ENCODE measurements around the gene EYS.

Gene EYS

DNA sequence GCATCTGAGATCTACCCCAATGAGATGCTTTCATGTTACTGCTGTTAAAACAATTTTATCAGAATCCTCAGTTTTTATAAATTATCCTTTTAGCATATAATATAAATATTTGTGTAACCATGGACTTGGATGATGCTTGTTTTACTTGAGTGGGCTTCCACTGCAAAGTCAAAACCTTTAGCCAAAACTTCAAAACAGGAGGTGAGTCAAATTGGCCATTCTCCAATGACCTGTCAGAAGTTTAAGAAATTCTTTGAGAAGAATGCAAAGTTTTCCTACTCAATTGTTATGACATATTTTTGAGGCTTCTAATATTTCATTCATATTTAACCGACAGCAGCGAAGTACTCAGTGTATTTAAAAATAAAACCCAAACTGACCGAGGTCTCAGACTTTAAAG is 507.9 kb downstream of the EYS start:
- H3K4me1 Mint-ChIP-seq: no peaks in the 10 kb centered on the region
- H3K4me3 Mint-ChIP-seq: no peak overlapping the region
- no peak overlapping the region for H3K27ac Mint-ChIP-seq
- H3K9me3 Mint-ChIP-seq: no peaks in the 10 kb centered on the region
- no peak for DNase-seq
- no peaks in the 10 kb centered on the region for H3K36me3 Mint-ChIP-seq (ENCODE audit: low read depth)
- peaks cover 4% of the 10 kb centered on the region for H3K27me3 Mint-ChIP-seq (ENCODE audit: low read depth, poor library complexity)
- TF ChIP-seq, protein P1, sequence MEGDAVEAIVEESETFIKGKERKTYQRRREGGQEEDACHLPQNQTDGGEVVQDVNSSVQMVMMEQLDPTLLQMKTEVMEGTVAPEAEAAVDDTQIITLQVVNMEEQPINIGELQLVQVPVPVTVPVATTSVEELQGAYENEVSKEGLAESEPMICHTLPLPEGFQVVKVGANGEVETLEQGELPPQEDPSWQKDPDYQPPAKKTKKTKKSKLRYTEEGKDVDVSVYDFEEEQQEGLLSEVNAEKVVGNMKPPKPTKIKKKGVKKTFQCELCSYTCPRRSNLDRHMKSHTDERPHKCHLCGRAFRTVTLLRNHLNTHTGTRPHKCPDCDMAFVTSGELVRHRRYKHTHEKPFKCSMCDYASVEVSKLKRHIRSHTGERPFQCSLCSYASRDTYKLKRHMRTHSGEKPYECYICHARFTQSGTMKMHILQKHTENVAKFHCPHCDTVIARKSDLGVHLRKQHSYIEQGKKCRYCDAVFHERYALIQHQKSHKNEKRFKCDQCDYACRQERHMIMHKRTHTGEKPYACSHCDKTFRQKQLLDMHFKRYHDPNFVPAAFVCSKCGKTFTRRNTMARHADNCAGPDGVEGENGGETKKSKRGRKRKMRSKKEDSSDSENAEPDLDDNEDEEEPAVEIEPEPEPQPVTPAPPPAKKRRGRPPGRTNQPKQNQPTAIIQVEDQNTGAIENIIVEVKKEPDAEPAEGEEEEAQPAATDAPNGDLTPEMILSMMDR (IDR thresholded peaks at IDR 0.05): no peak

DNA sequence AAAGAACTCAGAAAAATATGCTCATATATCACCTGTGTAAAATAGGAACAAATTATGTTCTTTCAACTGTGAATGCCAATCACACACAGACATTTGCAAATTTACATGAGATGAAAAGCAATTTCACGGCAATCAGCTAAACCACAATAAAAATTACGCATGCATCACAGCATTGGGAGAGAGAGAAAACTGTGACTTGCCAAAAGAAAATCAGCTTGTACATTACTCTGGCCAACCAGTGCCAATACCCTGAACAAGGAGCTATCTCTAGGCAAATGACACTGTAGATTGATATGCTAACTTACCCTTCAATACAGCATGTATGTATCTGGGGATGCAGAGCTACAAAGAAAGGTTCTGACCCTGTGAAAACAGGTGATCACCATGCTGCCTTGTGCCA is 515.6 kb downstream of the EYS start:
- no peak for DNase-seq

DNA sequence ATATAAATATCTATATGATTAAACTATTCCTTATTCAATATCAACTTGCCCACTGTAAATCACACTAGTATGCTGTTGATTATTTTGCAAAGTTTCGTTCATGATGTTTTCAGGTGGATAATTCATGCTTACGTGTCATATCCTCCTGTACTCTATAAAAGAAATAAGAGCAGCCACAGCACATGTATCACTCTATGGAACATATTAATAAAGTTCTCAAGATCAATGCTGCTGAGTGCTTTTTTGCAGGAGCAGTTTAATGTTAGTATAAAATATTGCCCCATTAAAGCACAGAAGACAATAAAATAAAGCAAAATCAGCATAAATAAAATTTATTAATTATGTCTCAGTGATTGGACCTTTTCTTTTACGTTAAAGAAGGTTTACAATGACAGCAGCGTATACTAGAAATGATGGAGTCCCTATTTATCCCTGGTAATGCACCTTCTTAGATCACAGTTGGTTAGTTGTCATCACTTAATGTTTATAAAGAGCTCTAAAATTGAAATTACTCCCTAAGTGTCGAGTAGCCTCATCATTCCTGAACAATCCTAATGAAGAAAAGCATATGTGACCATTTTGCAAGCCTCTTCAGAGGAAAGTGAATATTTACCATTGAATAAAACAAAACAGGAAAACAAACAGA is 517.7 kb downstream of the EYS start:
- H3K27ac Mint-ChIP-seq: no peak overlapping the region
- no peaks in the 10 kb centered on the region for H3K4me1 Mint-ChIP-seq
- no peaks in the 10 kb centered on the region for H3K36me3 Mint-ChIP-seq (ENCODE audit: low read depth)
- no peaks in the 10 kb centered on the region for H3K9me3 Mint-ChIP-seq
- DNase-seq: no peak
- H3K27me3 Mint-ChIP-seq (ENCODE audit: low read depth, poor library complexity): no peaks in the 10 kb centered on the region
- TF ChIP-seq, protein P1 (IDR thresholded peaks at IDR 0.05): no peak
- H3K4me3 Mint-ChIP-seq: no peak overlapping the region

More for the DNA sequence above, 515.6 kb downstream of the EYS start:
- Mint-ChIP-seq H3K27ac (no peak overlapping the region), H3K9me3 (no peaks in the 10 kb centered on the region), H3K36me3 (ENCODE audit: low read depth) (no peaks in the 10 kb centered on the region), H3K4me1 (no peaks in the 10 kb centered on the region), H3K27me3 (ENCODE audit: low read depth, poor library complexity) (no peaks in the 10 kb centered on the region), H3K4me3 (no peak overlapping the region)
- TF ChIP-seq, protein P1 (IDR thresholded peaks at IDR 0.05): no peak

DNA sequence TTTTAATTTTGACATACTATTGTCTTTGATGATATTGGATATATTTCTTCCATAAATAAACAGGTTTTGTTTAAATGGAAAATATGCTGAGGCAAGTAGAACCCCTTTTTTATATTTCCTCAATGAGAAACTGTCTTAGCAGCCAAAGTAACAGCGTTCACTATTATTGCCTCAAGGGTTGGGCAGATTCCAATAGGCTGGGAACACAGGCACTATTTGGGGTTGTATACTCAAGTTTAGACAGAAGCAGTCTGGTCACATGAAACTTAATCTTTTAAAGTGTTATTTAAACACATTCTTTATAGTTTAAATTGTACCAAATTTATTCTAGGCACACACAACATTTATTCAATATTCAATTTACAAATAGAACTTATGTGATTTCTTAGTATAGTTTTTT is 520.2 kb downstream of the EYS start:
- no peak overlapping the region for H3K27ac Mint-ChIP-seq
- no peak for DNase-seq
- TF ChIP-seq, protein P1 (IDR thresholded peaks at IDR 0.05): no peak
- no peaks in the 10 kb centered on the region for H3K9me3 Mint-ChIP-seq
- H3K36me3 Mint-ChIP-seq (ENCODE audit: low read depth): no peaks in the 10 kb centered on the region
- peaks cover 2% of the 10 kb centered on the region for H3K27me3 Mint-ChIP-seq (ENCODE audit: low read depth, poor library complexity)
- no peak overlapping the region for H3K4me3 Mint-ChIP-seq
- no peaks in the 10 kb centered on the region for H3K4me1 Mint-ChIP-seq

DNA sequence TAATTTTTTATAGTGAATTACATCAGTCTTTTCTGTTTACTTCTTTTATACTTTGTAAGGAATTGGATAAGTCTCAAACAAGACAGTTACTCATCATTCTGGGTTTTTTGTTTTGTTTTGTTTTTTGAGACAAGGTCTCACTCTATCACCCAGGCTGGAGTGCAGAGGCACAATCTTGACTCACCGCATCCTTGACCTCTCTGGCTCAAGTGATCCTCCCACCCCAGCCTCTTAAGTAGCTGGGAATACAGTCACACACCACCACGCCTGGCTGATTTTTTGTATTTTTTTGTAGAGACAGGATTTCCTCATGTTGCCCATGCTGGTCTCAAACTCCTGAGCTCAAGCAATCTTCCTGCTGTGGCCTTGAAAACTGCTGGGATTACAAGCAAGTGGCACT is 524.3 kb downstream of the EYS start:
- H3K36me3 Mint-ChIP-seq (ENCODE audit: low read depth): no peaks in the 10 kb centered on the region
- peaks cover 5% of the 10 kb centered on the region for H3K27me3 Mint-ChIP-seq (ENCODE audit: low read depth, poor library complexity)
- DNase-seq: no peak
- no peak overlapping the region for H3K4me3 Mint-ChIP-seq
- no peak overlapping the region for H3K27ac Mint-ChIP-seq
- H3K9me3 Mint-ChIP-seq: peaks cover 6% of the 10 kb centered on the region
- TF ChIP-seq, protein P1 (IDR thresholded peaks at IDR 0.05): no peak
- no peaks in the 10 kb centered on the region for H3K4me1 Mint-ChIP-seq

DNA sequence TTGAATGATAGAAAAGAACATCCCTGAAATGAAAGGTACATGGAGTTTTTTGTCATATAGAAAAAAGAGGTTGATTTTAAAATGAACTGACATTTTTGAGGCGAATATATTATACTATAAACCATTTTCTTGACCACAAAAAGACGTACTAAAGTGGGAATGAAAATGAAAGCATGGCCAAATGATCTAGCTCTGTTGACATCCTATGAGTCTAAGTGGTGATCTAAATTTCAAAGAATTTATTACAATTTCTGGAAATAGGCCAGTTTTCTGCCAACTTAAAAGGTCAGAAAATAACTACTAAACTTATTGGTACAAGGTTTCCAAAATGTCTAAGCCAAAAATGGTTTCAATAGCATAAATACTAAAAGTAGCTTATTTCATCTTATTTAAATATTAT is 536.8 kb downstream of the EYS start:
- no peaks in the 10 kb centered on the region for H3K4me1 Mint-ChIP-seq
- no peak overlapping the region for H3K27ac Mint-ChIP-seq
- no peaks in the 10 kb centered on the region for H3K27me3 Mint-ChIP-seq (ENCODE audit: low read depth, poor library complexity)
- H3K4me3 Mint-ChIP-seq: no peak overlapping the region
- no peaks in the 10 kb centered on the region for H3K9me3 Mint-ChIP-seq
- TF ChIP-seq, protein P1 (IDR thresholded peaks at IDR 0.05): no peak
- no peaks in the 10 kb centered on the region for H3K36me3 Mint-ChIP-seq (ENCODE audit: low read depth)
- no peak for DNase-seq
